SK-N-SH treated with all-trans-retinoic acid at 6 μM for 48 hours (cell line): Measurements from ENCODE around the gene ARRDC3.

Experiments
- ATAC-seq: fragments of 200-7000 bp; cut with Tn5 transposase; 3 replicates; pipeline ENCODE4 v1.9.1; 2020; ENCODE audit warnings: mild to moderate bottlenecking, moderate library complexity
- ARNTL ChIP-seq: fragments of 450-650 bp; formaldehyde crosslinking; IDR thresholded peaks from 2 replicates; pipeline ENCODE4 v1.5.0; 2020; ENCODE audit warnings: low read depth, mild to moderate bottlenecking, moderate library complexity, borderline replicate concordance
- BACH2 ChIP-seq: fragments of 250-450 bp; sonication (Bioruptor Pico); IDR thresholded peaks from 2 replicates; pipeline ENCODE4 v1.9.0; 2021; ENCODE audit warnings: mild to moderate bottlenecking, borderline replicate concordance
- ESRRG ChIP-seq: fragments of 250-450 bp; sonication (Bioruptor Pico); IDR thresholded peaks from 2 replicates; pipeline ENCODE4 v1.6.1; 2021; ENCODE audit warnings: mild to moderate bottlenecking
- GLIS3 ChIP-seq: fragments of 250-450 bp; sonication (Bioruptor Pico); IDR thresholded peaks from 2 replicates; pipeline ENCODE4 v1.5.0; 2020; ENCODE audit warnings: mild to moderate bottlenecking, moderate library complexity
- ISL1 ChIP-seq: fragments of 250-450 bp; sonication (Bioruptor Pico); IDR thresholded peaks from 2 replicates; pipeline ENCODE4 v2.1.2; 2022; ENCODE audit warnings: mild to moderate bottlenecking, moderate library complexity
- OSR1 ChIP-seq: fragments of 250-450 bp; sonication (Bioruptor Pico); IDR thresholded peaks from 2 replicates; pipeline ENCODE4 v1.8.0; 2022; ENCODE audit warnings: moderate library complexity, mild to moderate bottlenecking, inconsistent platforms
- PPARA ChIP-seq: fragments of 250-450 bp; sonication (Bioruptor Pico); IDR thresholded peaks from 2 replicates; pipeline ENCODE4 v1.5.0; 2020; ENCODE audit warnings: mild to moderate bottlenecking, borderline replicate concordance
- SNAI2 ChIP-seq: fragments of 250-450 bp; sonication (Bioruptor Pico); IDR thresholded peaks from 2 replicates; pipeline ENCODE4 v1.5.0; 2020; ENCODE audit warnings: mild to moderate bottlenecking, moderate library complexity
- TCF4 ChIP-seq: fragments of 250-450 bp; sonication (Bioruptor Pico); IDR thresholded peaks from 2 replicates; pipeline ENCODE4 v1.8.0; 2021; ENCODE audit warnings: mild to moderate bottlenecking, moderate library complexity, borderline replicate concordance
- TOX ChIP-seq: fragments of 250-450 bp; sonication (Bioruptor Pico); IDR thresholded peaks from 2 replicates; pipeline ENCODE4 v1.8.0; 2021; ENCODE audit warnings: mild to moderate bottlenecking, moderate library complexity, borderline replicate concordance
- ZC3H10 ChIP-seq: fragments of 250-450 bp; sonication (Bioruptor Pico); IDR thresholded peaks from 2 replicates; pipeline ENCODE4 v1.5.1; 2021; ENCODE audit warnings: mild to moderate bottlenecking, moderate library complexity
- ZFP3 ChIP-seq: fragments of 250-450 bp; sonication (Bioruptor Pico); IDR thresholded peaks from 2 replicates; pipeline ENCODE4 v1.5.0; 2020; ENCODE audit warnings: mild to moderate bottlenecking, moderate library complexity
- ZFP30 ChIP-seq: fragments of 450-650 bp; formaldehyde crosslinking; IDR thresholded peaks from 2 replicates; pipeline ENCODE4 v1.5.0; 2022; ENCODE audit warnings: mild to moderate bottlenecking, moderate library complexity
- ZNF565 ChIP-seq: fragments of 450-650 bp; formaldehyde crosslinking; conservative IDR thresholded peaks from 2 replicates; pipeline ENCODE4 v1.5.0; 2020; ENCODE audit warnings: low read depth, mild to moderate bottlenecking, moderate library complexity
- ZNF8 ChIP-seq: fragments of 450-650 bp; formaldehyde crosslinking; IDR thresholded peaks from 2 replicates; pipeline ENCODE4 v1.5.0; 2020; ENCODE audit warnings: mild to moderate bottlenecking, moderate library complexity
- TF ChIP-seq, protein P1 (sequence below): fragments of 250-450 bp; sonication (Bioruptor Pico); IDR thresholded peaks from 2 replicates; pipeline ENCODE4 v1.5.0; 2020; ENCODE audit warnings: mild to moderate bottlenecking, moderate library complexity
- TF ChIP-seq, protein P2 (sequence below): fragments of 250-450 bp; sonication (Bioruptor Pico); IDR thresholded peaks from 2 replicates; pipeline ENCODE4 v1.8.0; 2020; ENCODE audit warnings: mild to moderate bottlenecking, moderate library complexity, borderline replicate concordance
- TF ChIP-seq, protein P3 (sequence below): fragments of 250-450 bp; sonication (Bioruptor Pico); IDR thresholded peaks from 2 replicates; pipeline ENCODE4 v1.8.0; 2021; ENCODE audit warnings: low read depth, mild to moderate bottlenecking, moderate library complexity, borderline replicate concordance
- TF ChIP-seq, protein P4 (sequence below): fragments of 250-450 bp; sonication (Bioruptor Pico); IDR thresholded peaks from 2 replicates; pipeline ENCODE4 v1.5.1; 2020; ENCODE audit warnings: low read depth, mild to moderate bottlenecking, moderate library complexity

ARRDC3 gene

DNA sequence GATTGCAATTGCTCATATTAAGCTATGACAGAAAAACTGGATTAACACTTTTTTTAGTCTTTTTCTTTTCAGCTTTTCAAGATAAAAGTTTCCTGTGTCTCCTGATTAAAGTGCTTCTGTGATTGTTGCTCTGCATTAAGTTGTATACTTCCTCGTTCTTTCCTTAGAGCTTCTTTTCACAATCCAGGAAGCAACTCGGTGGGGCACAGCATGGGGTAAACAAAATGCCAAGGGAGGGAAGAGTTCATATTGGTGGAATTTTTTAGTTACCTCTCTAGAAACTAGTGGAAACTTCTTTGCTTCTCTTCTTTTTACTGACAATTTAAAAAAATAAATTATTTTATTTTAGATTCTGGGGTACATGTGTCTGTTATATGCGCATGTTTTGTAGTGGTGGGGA, 37.8 kb upstream of the ARRDC3 start:
- TF ChIP-seq ISL1 (CRISPR knock-in tag) (no peak), ARNTL (no peak), GLIS3 (CRISPR knock-in tag) (no peak), ZC3H10 (CRISPR knock-in tag) (no peak), ZNF565 (CRISPR knock-in tag) (no peak), OSR1 (CRISPR knock-in tag) (no peak), ZFP3 (CRISPR knock-in tag) (no peak), SNAI2 (CRISPR knock-in tag) (no peak), ZFP30 (no peak)
- TF ChIP-seq, protein P1, sequence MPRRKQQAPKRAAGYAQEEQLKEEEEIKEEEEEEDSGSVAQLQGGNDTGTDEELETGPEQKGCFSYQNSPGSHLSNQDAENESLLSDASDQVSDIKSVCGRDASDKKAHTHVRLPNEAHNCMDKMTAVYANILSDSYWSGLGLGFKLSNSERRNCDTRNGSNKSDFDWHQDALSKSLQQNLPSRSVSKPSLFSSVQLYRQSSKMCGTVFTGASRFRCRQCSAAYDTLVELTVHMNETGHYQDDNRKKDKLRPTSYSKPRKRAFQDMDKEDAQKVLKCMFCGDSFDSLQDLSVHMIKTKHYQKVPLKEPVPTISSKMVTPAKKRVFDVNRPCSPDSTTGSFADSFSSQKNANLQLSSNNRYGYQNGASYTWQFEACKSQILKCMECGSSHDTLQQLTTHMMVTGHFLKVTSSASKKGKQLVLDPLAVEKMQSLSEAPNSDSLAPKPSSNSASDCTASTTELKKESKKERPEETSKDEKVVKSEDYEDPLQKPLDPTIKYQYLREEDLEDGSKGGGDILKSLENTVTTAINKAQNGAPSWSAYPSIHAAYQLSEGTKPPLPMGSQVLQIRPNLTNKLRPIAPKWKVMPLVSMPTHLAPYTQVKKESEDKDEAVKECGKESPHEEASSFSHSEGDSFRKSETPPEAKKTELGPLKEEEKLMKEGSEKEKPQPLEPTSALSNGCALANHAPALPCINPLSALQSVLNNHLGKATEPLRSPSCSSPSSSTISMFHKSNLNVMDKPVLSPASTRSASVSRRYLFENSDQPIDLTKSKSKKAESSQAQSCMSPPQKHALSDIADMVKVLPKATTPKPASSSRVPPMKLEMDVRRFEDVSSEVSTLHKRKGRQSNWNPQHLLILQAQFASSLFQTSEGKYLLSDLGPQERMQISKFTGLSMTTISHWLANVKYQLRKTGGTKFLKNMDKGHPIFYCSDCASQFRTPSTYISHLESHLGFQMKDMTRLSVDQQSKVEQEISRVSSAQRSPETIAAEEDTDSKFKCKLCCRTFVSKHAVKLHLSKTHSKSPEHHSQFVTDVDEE (CRISPR knock-in tag), result no peak
- TF ChIP-seq, protein P2, sequence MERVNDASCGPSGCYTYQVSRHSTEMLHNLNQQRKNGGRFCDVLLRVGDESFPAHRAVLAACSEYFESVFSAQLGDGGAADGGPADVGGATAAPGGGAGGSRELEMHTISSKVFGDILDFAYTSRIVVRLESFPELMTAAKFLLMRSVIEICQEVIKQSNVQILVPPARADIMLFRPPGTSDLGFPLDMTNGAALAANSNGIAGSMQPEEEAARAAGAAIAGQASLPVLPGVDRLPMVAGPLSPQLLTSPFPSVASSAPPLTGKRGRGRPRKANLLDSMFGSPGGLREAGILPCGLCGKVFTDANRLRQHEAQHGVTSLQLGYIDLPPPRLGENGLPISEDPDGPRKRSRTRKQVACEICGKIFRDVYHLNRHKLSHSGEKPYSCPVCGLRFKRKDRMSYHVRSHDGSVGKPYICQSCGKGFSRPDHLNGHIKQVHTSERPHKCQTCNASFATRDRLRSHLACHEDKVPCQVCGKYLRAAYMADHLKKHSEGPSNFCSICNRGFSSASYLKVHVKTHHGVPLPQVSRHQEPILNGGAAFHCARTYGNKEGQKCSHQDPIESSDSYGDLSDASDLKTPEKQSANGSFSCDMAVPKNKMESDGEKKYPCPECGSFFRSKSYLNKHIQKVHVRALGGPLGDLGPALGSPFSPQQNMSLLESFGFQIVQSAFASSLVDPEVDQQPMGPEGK, result no peak
- TF ChIP-seq, protein P3, sequence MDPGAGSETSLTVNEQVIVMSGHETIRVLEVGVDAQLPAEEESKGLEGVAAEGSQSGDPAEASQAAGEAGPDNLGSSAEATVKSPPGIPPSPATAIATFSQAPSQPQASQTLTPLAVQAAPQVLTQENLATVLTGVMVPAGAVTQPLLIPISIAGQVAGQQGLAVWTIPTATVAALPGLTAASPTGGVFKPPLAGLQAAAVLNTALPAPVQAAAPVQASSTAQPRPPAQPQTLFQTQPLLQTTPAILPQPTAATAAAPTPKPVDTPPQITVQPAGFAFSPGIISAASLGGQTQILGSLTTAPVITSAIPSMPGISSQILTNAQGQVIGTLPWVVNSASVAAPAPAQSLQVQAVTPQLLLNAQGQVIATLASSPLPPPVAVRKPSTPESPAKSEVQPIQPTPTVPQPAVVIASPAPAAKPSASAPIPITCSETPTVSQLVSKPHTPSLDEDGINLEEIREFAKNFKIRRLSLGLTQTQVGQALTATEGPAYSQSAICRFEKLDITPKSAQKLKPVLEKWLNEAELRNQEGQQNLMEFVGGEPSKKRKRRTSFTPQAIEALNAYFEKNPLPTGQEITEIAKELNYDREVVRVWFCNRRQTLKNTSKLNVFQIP (CRISPR knock-in tag), result no peak

DNA sequence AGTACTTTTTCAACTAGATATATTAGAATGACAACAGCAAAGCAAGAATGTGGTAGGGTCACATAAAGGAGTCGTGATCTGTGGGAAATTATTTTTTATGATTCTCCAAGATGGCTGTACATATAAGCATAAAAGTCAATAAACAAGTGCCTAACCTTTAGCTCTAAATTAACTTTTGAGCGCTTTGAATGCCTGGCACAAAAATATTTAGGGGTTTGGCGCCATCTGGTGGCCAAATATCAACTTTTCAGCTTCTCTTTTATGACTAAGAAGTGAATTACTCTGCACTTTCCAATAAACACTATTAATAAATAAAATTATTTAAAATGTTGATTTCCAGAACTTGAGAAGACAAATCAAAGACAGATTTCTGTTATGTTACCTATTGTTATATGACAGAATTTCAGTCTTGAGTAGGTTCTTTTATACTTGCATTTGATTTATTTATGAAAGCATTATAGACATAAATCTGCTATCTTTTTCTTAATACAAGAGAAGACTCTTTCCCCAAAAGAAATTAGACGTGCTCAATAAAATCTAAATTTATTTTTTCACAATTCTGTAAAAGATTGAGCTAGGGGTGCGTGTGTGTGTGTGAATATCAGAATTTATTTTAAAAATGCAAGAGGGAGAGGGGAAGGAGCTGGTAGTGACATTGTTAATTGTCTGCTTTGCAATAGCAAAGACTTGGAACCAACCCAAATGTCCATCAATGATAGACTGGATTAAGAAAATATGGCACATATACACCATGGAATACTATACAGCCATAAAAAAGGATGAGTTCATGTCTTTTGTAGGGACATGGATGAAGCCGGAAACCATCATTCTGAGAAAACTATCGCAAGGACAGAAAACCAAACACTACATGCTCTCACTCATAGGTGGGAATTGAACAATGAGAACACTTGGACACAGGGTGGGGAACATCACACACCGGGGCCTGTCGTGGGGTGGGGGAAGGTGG, 36.7 kb upstream of the ARRDC3 start:
- no peak for TF ChIP-seq BACH2 (CRISPR knock-in tag)
- TF ChIP-seq, protein P2, result no peak
- no peak for TF ChIP-seq PPARA
- TF ChIP-seq, protein P4, sequence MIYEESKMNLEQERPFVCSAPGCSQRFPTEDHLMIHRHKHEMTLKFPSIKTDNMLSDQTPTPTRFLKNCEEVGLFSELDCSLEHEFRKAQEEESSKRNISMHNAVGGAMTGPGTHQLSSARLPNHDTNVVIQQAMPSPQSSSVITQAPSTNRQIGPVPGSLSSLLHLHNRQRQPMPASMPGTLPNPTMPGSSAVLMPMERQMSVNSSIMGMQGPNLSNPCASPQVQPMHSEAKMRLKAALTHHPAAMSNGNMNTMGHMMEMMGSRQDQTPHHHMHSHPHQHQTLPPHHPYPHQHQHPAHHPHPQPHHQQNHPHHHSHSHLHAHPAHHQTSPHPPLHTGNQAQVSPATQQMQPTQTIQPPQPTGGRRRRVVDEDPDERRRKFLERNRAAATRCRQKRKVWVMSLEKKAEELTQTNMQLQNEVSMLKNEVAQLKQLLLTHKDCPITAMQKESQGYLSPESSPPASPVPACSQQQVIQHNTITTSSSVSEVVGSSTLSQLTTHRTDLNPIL (CRISPR knock-in tag), result no peak
- no peak for TF ChIP-seq ESRRG (CRISPR knock-in tag)
- no peak for TF ChIP-seq TCF4 (CRISPR knock-in tag)
- TF ChIP-seq OSR1 (CRISPR knock-in tag), result no peak
- no peak for TF ChIP-seq ZNF8 (CRISPR knock-in tag)
- no peak for TF ChIP-seq TOX (CRISPR knock-in tag)
- TF ChIP-seq ZNF565 (CRISPR knock-in tag), result no peak
- TF ChIP-seq GLIS3 (CRISPR knock-in tag), result no peak
- TF ChIP-seq ZFP3 (CRISPR knock-in tag), result no peak
- TF ChIP-seq, protein P3 (CRISPR knock-in tag), result no peak
- no peak for TF ChIP-seq ISL1 (CRISPR knock-in tag)
- TF ChIP-seq ZFP30, result no peak
- TF ChIP-seq, protein P1 (CRISPR knock-in tag), result no peak
- ATAC-seq, result peak; percentile 65

More for the DNA sequence above, 37.8 kb upstream of the ARRDC3 start:
- no peak for ATAC-seq
